NOMO-1 (cell line): Measurements from ENCODE around the gene BLOC1S3.
"Not testable (repeated sequence)": the region's sequence is repeated elsewhere in the genome, so short reads cannot be mapped to it uniquely, and the experiment has no call there.

ENCODE experiments used
- DNase-seq, 2 experiments: peaks; one replicate each; lab custom pipeline; 2025; ENCODE audit not compliant: unreplicated experiment in 2 of 2; lab: John Stamatoyannopoulos, UW

The BLOC1S3 gene

DNA sequence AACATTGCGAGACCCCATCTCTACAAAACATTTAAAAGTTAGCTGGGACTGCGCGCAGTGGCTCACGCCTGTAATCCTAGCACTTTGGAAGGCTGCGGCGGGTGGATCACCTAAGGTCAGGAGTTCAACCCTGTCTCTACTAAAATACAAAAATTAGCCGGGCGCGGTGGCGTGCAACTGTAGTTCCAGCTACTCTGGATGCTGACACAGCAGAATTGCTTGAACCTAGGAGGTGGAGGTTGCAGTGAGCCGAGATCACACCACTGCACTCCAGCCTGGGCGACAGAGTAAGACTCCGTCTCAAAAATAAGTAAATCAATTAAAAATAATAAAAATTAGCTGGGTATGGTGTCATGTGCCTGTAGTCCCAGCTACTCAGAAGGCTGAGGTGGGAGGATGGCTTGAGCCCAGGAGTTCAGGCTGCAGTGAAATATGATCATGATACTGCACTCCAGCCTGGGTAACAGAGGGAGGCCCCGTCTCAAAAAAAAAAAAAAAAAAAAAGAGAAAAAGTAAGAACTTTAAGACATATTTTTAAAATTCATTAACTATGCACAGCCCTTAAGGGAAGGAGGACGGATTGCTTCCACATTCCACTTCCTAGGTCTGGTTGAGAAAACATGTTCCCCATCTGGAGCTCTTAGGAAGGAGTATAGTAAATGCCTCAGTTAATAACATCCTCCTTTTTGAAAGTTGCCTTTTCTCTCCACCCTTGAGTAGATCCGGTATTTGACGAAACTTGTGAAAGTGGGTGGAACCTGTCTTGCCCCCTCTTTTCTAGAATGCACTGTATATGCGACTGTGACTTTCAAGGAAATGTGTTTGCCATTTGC, 40.5 kb downstream of the BLOC1S3 start:
- peak; percentile 25 to 40 for DNase-seq

DNA sequence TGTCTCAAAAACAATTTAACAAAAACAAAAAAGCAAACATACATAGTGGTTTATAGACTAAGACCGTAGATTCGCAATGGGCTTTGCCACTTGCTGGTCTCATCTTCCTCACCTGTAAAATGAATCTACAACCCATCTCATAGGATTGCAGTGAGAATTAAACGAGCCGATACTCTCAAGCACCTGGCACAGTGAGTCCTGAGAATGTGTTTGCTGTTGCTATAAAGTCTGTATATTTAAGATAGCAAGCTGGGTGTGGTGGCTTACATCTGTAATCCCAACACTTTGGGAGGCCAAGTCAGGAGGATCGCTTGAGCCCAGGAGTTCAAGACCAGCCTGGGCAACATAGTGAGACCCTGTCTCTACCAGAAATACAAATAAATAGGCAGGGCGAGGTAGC, 44.1 kb downstream of the BLOC1S3 start:
- DNase-seq = no peak

DNA sequence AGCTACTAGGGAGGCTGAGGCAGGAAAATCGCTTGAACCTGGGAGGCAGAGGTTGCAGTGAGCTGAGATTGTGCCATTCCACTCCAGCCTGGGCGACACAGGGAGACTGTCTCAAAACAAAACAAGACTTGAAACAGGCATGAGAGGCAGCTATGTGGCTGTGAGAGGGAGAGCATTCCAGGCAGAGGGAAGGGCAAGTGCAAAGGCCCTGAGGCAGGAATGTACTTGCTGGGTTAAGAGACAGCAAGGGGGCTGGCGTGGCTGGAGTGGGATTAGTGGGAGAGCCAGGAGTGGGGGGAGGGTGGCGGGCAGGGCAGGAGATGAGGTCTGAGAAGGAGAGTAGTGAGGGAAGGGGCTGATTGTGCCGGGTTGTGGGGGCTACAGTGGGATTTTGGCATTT, 45.3 kb downstream of the BLOC1S3 start:
- no peak for DNase-seq

DNA sequence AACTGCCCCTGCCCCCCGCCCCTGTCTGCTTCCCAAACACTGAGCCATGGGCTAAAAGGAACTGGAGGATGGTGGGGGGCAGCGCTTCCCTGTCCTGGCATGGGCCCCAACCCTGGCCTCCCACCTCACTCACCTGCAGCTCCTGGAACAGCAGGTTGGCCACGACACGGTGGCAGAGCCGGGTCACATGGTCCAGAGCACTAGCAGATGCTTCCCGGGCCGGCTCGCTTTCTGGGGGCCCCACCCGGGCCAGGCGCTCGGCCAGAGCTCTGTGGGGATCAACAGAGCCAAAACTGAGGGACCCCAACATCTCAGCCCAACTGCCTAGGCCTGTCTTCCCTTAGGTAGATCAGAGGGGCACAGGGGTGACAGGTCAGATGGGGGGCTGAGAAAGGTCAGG, 46.1 kb downstream of the BLOC1S3 start:
- no peak for DNase-seq

DNA sequence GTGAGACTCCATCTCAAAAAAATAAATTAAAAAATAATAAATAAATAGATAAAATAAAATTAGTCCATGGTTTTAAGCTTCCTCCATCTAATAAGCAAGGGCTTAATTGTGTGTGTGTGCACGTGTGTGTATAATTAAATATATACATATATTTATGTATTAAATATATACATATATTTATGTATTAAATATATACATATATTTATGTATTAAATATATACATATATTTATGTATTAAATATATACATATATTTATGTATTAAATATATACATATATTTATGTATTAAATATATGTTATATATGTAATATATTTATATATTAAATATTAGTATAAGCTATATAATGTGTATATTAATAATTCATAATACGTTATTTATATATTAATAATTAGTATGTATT, 50.5 kb downstream of the BLOC1S3 start:
- not testable (repeated sequence) for DNase-seq
